ENCODE measurements around the gene ATG10. TPM values are rescaled to one million over a fixed set of nuclear protein-coding genes. Genes with fewer than 3 reads are reported as not detected.

ATG10 gene
- total RNA-seq, 2 donors from 2014 or later = 6.8 to 8.2 TPM

DNA sequence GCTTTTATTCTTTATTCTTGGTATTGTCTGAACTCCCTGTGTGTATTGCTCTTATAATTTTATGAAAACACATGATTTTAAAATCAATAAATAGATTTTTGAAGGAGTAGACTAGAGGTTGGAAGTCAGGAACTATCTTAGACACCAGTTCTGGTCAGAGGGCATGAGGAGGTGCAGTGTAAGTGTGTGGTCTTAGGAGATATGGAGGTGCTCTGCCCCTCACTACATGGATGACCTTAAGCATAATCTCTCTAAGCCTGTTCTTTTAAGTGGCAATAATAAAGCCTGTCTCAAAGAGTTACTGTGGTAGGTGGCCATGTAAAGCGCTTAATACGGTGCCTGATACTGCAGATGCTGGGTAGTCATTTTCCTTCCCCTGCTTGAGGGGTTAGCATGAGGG, 272.3 kb downstream of the ATG10 start:
- H3K9me3 ChIP-seq = no peaks in the 10 kb centered on the region
- H3K27ac ChIP-seq = no peak overlapping the region
- no peaks in the 10 kb centered on the region for H3K4me1 ChIP-seq
- intact Hi-C loops (cut with DNase I) = no loop called here
- no peaks in the 10 kb centered on the region for H3K27me3 ChIP-seq
- no peak overlapping the region for H3K9ac ChIP-seq (ENCODE audit: low read depth in 2 of 2, low read length in 2 of 2)
- H3K4me3 ChIP-seq = no peak overlapping the region
- H3K36me3 ChIP-seq = no peaks in the 10 kb centered on the region
- TF ChIP-seq, protein P1, sequence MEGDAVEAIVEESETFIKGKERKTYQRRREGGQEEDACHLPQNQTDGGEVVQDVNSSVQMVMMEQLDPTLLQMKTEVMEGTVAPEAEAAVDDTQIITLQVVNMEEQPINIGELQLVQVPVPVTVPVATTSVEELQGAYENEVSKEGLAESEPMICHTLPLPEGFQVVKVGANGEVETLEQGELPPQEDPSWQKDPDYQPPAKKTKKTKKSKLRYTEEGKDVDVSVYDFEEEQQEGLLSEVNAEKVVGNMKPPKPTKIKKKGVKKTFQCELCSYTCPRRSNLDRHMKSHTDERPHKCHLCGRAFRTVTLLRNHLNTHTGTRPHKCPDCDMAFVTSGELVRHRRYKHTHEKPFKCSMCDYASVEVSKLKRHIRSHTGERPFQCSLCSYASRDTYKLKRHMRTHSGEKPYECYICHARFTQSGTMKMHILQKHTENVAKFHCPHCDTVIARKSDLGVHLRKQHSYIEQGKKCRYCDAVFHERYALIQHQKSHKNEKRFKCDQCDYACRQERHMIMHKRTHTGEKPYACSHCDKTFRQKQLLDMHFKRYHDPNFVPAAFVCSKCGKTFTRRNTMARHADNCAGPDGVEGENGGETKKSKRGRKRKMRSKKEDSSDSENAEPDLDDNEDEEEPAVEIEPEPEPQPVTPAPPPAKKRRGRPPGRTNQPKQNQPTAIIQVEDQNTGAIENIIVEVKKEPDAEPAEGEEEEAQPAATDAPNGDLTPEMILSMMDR (IDR thresholded peaks at IDR 0.05) = no peak
- DNase-seq = no peak

DNA sequence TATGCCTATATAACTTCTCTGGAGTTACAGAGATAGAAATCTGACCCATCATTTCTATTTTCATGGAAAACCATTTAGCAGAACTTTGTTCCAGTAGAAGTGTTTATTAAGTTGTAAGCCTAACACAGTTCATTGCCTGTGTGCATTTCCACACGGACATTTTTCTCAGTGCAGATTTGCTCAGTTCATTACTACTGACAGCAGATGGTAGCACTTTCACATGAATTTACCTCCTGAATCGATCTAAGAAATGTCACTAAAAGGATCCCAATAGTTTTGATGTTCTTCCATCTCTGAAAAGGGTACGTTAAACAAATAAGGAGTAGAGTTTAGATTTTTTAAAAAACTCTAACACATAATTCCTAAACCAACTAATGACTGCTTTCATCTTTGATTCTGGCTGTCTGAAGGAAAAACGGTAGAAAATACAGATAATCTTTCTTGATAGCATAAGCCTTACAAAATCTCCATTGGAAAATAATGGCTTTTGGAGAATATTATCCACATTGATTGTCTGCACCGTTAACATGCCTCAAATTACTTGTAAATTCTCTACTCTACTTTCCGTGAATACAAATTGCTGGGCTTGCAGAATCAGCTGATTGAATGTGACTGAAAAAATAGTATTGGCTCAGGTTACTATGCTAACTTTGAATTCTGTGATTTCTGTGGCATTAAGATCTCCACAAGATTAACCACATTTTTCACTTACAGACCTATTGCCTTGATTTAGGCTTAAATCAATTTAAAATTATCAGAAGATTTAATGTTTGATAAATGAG, 273.2 kb downstream of the ATG10 start:
- TF ChIP-seq, protein P1 (IDR thresholded peaks at IDR 0.05) = no peak
- no peaks in the 10 kb centered on the region for H3K36me3 ChIP-seq
- no peak for DNase-seq
- intact Hi-C loops (cut with DNase I) = no loop called here
- H3K9me3 ChIP-seq = no peaks in the 10 kb centered on the region
- H3K4me1 ChIP-seq = no peaks in the 10 kb centered on the region
- H3K4me3 ChIP-seq = no peak overlapping the region
- no peak overlapping the region for H3K27ac ChIP-seq
- H3K27me3 ChIP-seq = no peaks in the 10 kb centered on the region
- H3K9ac ChIP-seq (ENCODE audit: low read depth in 2 of 2, low read length in 2 of 2) = no peak overlapping the region

DNA sequence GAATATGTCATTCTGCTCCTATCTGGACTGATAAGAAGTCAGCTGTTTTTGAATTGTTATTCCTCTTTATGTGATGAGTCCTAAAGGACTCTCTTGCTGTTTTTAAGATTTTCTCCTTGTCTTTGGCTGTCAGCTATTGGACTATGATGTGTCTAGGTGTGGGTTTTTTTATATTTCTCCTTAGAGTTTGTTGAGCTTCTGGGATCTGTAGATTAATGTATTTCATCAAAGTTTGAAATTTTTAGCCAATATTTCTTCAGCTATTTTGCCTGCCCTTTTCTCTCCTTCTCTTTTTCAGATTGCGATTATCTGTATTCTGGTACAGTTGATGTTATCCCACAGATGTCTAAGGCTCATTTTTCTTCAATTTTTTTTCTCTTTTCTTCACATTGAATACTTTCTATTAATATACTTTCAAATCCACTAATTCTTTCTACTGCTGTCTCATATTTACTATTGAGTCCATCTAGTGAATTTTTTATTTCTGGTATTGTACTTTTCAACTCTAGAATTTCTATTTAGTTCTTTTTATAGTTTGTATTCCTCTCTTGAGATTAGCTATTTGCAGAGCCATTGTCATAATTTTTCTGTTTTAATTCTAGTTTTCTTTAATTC, 275.2 kb downstream of the ATG10 start:
- intact Hi-C loops (cut with DNase I) = no loop called here
- H3K9me3 ChIP-seq = no peaks in the 10 kb centered on the region
- TF ChIP-seq, protein P1 (IDR thresholded peaks at IDR 0.05) = no peak
- H3K4me1 ChIP-seq = no peaks in the 10 kb centered on the region
- no peaks in the 10 kb centered on the region for H3K27me3 ChIP-seq
- no peak overlapping the region for H3K4me3 ChIP-seq
- H3K36me3 ChIP-seq = no peaks in the 10 kb centered on the region
- no peak overlapping the region for H3K9ac ChIP-seq (ENCODE audit: low read depth in 2 of 2, low read length in 2 of 2)
- H3K27ac ChIP-seq = no peak overlapping the region
- no peak for DNase-seq

DNA sequence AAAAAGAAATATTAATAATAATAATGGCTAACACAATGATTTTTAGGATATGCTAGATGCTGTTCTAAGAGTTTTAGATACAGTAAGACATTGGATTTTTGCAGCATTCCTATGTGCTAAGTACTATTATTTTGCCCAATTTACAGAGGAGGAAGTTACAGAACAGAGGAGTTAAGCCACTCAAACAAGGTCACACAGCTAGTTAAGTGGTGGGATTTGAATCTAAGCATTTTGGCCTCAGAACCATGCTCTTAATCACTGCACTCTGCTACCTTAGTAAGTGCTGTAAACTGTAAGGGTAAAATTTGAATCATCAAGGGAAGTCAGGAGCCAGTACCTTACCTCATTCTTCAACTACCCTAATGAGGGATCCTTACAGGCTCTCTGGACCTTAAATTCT, 280.9 kb downstream of the ATG10 start:
- H3K36me3 ChIP-seq = no peaks in the 10 kb centered on the region
- intact Hi-C loops (cut with DNase I) = no loop called here
- no peaks in the 10 kb centered on the region for H3K9me3 ChIP-seq
- no peak overlapping the region for H3K4me3 ChIP-seq
- H3K27ac ChIP-seq = no peak overlapping the region
- DNase-seq = no peak
- H3K4me1 ChIP-seq = no peaks in the 10 kb centered on the region
- no peak overlapping the region for H3K9ac ChIP-seq (ENCODE audit: low read depth in 2 of 2, low read length in 2 of 2)
- TF ChIP-seq, protein P1 (IDR thresholded peaks at IDR 0.05) = no peak
- H3K27me3 ChIP-seq = no peaks in the 10 kb centered on the region

DNA sequence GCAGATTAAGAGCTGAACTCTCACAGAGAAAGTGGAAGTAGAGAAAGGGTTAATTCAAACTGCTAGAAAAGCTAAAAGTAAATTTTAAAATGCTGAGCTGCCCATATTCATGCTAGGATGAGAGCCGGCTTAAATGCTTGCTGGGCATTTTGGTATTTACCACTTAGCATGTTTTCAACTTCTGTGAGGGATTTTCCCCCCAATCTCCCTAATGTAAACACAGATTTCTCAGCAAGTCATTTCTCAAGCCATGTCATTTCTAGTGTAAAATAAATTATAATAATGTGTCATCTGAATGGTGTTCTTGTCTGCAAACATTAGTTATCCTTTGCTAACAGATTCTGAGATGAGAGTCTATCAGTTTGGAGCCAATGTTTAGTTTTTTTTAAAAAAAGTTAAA, 284.0 kb downstream of the ATG10 start:
- Histone ChIP-seq H3K36me3 (no peaks in the 10 kb centered on the region), H3K4me3 (no peak overlapping the region), H3K9me3 (no peaks in the 10 kb centered on the region), H3K27me3 (no peaks in the 10 kb centered on the region), H3K27ac (no peak overlapping the region), H3K9ac (ENCODE audit: low read depth in 2 of 2, low read length in 2 of 2) (no peak overlapping the region), H3K4me1 (no peaks in the 10 kb centered on the region)
- no peak for DNase-seq
- TF ChIP-seq, protein P1 (IDR thresholded peaks at IDR 0.05) = no peak
- intact Hi-C loops (cut with DNase I) = no loop called here

All from colonic mucosa (tissue), 4 donors.